C4-2B (cell line): ENCODE data around the gene SECTM1.

ENCODE experiments used
- ZFX ChIP-seq: fragments of 450-650 bp; IDR thresholded peaks from 2 replicates; pipeline ENCODE4 v1.6.1; 2017
- TF ChIP-seq, protein P1 (sequence below): fragments of 450-650 bp; conservative IDR thresholded peaks from 2 replicates; pipeline ENCODE4 v1.5.1; 2017; ENCODE audit warnings: mild to moderate bottlenecking

DNA sequence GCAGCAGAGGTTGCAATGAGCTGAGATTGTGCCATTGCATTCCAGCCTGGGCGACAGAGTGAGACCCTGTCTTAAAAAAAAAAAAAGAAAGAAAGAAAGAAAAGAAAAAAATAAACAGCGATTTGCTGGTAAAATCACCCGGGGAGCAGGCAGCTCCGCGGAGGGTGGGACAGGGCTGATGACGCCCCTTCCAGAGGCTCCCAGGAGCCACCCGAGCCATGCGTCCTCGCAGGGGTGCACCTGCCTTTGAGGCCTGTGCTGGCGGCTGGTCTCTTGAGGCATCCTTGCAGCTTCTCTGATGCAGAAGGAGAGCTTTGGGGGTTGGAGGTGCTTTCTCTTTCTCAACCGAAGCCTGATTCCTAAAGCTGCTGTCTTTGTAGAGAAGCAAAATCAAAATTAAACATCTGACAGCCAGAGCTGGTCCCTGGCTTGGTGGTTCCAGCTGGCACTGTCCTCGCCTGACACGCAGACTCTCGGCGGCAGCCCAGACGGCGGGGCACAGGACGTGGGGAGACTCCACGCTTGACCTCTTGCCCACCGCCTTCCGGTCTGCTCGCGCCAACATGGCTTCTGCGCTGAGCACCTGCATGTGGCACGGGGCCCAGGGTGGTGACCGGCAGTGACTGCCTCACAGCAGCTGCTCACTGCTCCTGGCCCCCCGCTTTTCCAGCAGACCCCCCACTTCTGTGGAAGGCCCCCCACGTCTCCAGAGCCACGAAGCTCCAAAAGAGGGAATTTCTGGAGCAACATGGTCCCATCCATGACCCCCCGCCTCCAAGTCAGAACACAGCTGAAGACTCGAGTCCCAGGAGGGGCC lies 44.6 kb upstream of the SECTM1 start:
- TF ChIP-seq, protein P1, sequence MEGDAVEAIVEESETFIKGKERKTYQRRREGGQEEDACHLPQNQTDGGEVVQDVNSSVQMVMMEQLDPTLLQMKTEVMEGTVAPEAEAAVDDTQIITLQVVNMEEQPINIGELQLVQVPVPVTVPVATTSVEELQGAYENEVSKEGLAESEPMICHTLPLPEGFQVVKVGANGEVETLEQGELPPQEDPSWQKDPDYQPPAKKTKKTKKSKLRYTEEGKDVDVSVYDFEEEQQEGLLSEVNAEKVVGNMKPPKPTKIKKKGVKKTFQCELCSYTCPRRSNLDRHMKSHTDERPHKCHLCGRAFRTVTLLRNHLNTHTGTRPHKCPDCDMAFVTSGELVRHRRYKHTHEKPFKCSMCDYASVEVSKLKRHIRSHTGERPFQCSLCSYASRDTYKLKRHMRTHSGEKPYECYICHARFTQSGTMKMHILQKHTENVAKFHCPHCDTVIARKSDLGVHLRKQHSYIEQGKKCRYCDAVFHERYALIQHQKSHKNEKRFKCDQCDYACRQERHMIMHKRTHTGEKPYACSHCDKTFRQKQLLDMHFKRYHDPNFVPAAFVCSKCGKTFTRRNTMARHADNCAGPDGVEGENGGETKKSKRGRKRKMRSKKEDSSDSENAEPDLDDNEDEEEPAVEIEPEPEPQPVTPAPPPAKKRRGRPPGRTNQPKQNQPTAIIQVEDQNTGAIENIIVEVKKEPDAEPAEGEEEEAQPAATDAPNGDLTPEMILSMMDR = no peak
- TF ChIP-seq ZFX = no peak
